Embryonic facial prominence (tissue), 1 donor: Measurements from ENCODE around the gene ZNF738.

ENCODE experiments used
- DNase-seq: peaks from one replicate; pipeline ENCODE4 v3.0.0-alpha.2; 2016; ENCODE audit errors: extremely low spot score

ZNF738 gene

DNA sequence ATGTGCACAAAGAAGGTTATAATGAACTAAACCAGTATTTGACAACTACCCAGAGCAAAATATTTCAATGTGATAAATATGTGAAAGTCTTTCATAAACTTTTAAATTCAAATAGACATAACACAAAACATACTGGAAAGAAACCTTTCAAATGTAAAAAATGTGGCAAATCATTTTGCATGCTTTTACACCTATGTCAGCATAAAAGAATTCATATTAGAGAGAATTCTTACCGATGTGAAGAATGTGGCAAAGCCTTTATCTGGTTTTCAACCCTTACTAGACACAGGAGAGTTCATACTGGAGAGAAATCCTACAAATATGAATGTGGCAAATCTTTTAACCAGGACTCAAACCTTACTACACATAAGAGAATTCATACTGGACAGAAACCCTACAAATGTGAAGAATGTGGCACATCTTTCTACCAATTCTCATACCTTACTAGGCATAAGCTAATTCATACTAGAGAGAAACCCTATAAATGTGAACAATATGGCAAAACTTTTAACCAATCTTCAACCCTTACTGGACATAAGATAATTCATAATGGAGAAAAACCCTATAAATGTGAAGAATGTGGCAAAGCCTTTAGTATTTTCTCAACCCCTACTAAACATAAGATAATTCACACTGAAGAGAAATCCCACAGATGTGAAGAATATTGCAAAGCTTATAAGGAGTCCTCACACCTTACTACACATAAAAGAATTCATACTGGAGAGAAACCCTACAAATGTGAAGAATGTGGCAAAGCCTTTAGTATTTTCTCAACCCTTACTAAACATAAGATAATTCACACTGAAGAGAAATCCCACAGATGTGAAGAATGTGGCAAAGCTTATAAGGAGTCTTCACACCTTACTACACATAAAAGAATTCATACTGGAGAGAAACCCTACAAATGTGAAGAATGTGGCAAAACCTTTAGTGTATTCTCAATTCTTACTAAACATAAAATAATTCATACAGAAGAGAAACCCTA is 64.5 kb downstream of the ZNF738 start:
- no peak for DNase-seq
